ENCODE results near the gene MYOZ3. TPM values are rescaled to one million over a fixed set of nuclear protein-coding genes. Genes with fewer than 3 reads are reported as not detected.

The MYOZ3 gene
- polyA plus RNA-seq, 4 donors: 5.4 to 6.4 (median 6.3) TPM

GRCh38 chr5:150655221-150655620 is 5.8 kb upstream of the MYOZ3 start:
- DNase-seq (ENCODE audit: low read depth in 4 of 4, low spot score in 3 of 4): no peak

GRCh38 chr5:150656191-150657132 is 4.6 kb upstream of the MYOZ3 start:
- peak in 1 of 4 donors; percentile 76 for DNase-seq (ENCODE audit: low read depth in 4 of 4, low spot score in 3 of 4)

GRCh38 chr5:150658121-150658520 is 2.9 kb upstream of the MYOZ3 start:
- DNase-seq (ENCODE audit: low read depth in 4 of 4, low spot score in 3 of 4): no peak

- DNase-seq (ENCODE audit: low read depth in 4 of 4, low spot score in 3 of 4): no peak
Measured at GRCh38 chr5:150658699-150659265, 2.3 kb upstream of the MYOZ3 start.

- no peak for DNase-seq (ENCODE audit: low read depth in 4 of 4, low spot score in 3 of 4)
Measured at GRCh38 chr5:150659360-150660107, 1.5 kb upstream of the MYOZ3 start.

GRCh38 chr5:150660108-150660831 is 781 bp upstream of the MYOZ3 start:
- no peak for DNase-seq (ENCODE audit: low read depth in 4 of 4, low spot score in 3 of 4)

- no peak for DNase-seq (ENCODE audit: low read depth in 4 of 4, low spot score in 3 of 4)
Measured at GRCh38 chr5:150661821-150662596, 958 bp downstream of the MYOZ3 start.

- DNase-seq (ENCODE audit: low read depth in 4 of 4, low spot score in 3 of 4): no peak
Measured at GRCh38 chr5:150662731-150663516, 1.9 kb downstream of the MYOZ3 start.

- no peak for DNase-seq (ENCODE audit: low read depth in 4 of 4, low spot score in 3 of 4)
Measured at GRCh38 chr5:150663936-150664335, 2.9 kb downstream of the MYOZ3 start.

GRCh38 chr5:150665044-150665443 is 4.0 kb downstream of the MYOZ3 start:
- DNase-seq (ENCODE audit: low read depth in 4 of 4, low spot score in 3 of 4): no peak

- DNase-seq (ENCODE audit: low read depth in 4 of 4, low spot score in 3 of 4): no peak
Measured at GRCh38 chr5:150670275-150670947, 9.4 kb downstream of the MYOZ3 start.

- no peak for DNase-seq (ENCODE audit: low read depth in 4 of 4, low spot score in 3 of 4)
Measured at GRCh38 chr5:150670948-150671310, 9.9 kb downstream of the MYOZ3 start.

- no peak for DNase-seq (ENCODE audit: low read depth in 4 of 4, low spot score in 3 of 4)
Measured at GRCh38 chr5:150671509-150672236, 10.6 kb downstream of the MYOZ3 start.

GRCh38 chr5:150672237-150672883 is 11.3 kb downstream of the MYOZ3 start:
- no peak for DNase-seq (ENCODE audit: low read depth in 4 of 4, low spot score in 3 of 4)

GRCh38 chr5:150672884-150673275 is 11.8 kb downstream of the MYOZ3 start:
- DNase-seq (ENCODE audit: low read depth in 4 of 4, low spot score in 3 of 4): no peak

GRCh38 chr5:150674341-150674821 is 13.3 kb downstream of the MYOZ3 start:
- DNase-seq (ENCODE audit: low read depth in 4 of 4, low spot score in 3 of 4): no peak

- DNase-seq (ENCODE audit: low read depth in 4 of 4, low spot score in 3 of 4): no peak
Measured at GRCh38 chr5:150675069-150675468, 14.0 kb downstream of the MYOZ3 start.

All from right renal pelvis (tissue), 4 donors.